ENCODE measurements around the gene CDH4. TPM values are rescaled to one million over a fixed set of nuclear protein-coding genes. Genes with fewer than 3 reads are reported as not detected.

CDH4 gene
- total and polyA plus RNA-seq, 2 of the 8 experiments (the other 6 are each of a cell fraction or from before 2014, with no cell fraction given): 4.3 to 7.9 TPM

- no peak for TF ChIP-seq EZH2 (IDR thresholded peaks at IDR 0.05; ENCODE audit: low read depth, low read length, severe bottlenecking)
- TF ChIP-seq SAP30 (IDR thresholded peaks at IDR 0.05; ENCODE audit: insufficient read depth, insufficient replicate concordance, low read length): no peak
- TF ChIP-seq ASH2L (IDR thresholded peaks at IDR 0.05; ENCODE audit: low read length): no peak
- no peak for TF ChIP-seq SIRT6 (IDR thresholded peaks at IDR 0.05; ENCODE audit: low read length)
- TF ChIP-seq USF2 (IDR thresholded peaks at IDR 0.05; ENCODE audit: low read length): no peak
Measured at GRCh38 chr20:61300293-61300692, 48.2 kb downstream of the CDH4 start (continued).

Measured in H1 (cell line).